ENCODE results near the gene OBI1.
A peak's percentile ranks its signal among the peaks of the same experiment; 100 is the strongest.

The OBI1 gene

DNA sequence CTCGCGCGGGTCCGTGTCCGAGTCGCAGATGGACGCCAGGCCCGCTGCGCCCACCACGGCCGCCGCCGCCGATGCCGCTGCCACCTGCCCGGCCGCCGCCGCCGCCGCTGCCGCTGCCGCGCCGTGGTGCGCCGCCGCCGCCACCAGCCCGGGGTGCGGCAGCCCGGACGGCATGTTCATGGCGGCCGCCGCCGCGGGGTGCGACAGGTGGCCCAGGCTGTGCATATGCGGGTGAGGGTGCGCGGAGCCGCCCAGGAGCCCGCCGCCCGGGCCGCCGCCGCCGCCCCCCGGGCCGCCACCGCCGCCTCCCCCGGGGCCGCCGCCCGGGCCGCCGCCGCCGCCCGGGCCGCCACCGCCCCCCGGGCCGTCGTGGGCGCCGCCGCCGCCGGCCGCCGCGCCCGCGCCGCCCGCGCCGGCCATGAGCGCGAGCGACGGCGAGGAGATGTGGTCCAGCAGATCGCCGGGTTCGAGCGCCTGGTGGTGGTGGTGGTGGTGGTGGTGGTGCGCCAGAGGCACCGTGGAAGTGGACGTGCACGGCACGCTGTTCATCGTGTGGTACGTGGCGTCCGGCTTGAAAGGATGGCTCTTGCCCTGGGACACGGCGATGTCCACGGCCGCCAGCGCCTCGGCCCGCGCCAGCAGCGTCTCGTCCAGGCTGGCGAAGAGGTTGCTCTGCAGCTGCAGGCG lies 56.9 kb downstream of the OBI1 start:
- no peak for DNase-seq

DNA sequence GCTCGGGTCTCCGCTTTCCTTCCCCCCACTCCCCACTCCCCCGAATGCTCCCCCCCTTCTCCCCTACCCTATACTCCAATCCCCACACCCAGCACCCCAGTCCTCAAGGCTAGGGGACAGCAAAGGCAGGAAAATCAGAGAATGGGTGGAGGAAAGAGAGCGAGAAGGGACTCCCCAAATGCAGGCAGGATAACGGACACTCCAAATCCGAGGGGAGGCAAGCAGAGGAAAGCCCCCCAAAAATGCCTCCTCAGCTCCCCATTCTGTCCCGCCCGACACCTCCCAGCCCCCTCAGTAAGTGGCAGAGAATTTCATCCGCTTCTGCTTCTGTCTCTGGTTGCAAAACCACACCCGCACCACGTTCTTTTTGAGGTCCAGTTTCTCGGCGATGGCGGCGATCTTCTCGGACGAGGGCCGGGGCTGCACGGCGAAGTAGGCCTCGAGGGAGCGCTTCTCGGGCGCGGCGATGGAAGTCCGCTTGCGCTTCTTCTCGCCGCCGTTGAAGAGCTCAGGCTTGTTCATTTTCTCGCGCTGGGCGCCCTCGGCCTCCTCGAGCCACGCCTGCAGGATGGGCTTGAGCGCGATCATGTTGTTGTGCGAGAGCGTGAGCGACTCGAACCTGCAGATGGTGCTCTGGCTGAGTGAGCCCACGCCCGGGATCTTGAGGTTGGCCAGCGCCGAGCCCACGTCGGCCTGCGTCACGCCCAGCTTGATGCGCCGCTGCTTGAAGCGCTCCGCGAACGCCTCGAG lies 57.7 kb downstream of the OBI1 start:
- peak; percentile 63 for DNase-seq

DNA sequence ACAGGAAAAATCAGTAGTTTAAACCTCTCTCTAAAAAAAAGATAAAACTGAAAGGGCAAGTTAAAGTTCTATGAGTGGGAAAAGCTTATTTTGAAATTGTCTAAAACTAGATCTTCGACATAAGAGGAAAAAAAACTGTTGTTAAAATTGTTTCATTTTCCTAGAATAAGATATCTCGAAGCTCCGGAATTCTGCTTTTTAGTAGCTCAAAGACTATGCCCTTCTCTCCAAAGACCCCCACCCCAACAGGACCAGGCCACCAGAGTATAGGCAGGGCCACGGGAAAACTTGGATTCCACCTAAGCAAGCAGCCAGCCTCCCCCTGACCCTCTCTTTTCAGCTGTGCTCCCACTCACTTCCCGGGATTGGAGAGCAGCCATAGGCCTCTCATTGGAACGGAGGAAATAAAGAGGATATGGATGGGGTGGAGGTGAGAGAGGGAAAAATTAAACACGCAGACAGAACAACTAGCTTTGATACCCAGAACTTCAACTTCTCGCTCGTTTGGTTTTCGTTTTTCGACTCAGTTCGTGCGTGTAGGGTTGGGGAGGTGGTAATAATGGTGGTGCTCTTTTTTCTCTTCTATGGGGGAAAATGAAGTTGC lies 58.6 kb downstream of the OBI1 start:
- DNase-seq = no peak

DNA sequence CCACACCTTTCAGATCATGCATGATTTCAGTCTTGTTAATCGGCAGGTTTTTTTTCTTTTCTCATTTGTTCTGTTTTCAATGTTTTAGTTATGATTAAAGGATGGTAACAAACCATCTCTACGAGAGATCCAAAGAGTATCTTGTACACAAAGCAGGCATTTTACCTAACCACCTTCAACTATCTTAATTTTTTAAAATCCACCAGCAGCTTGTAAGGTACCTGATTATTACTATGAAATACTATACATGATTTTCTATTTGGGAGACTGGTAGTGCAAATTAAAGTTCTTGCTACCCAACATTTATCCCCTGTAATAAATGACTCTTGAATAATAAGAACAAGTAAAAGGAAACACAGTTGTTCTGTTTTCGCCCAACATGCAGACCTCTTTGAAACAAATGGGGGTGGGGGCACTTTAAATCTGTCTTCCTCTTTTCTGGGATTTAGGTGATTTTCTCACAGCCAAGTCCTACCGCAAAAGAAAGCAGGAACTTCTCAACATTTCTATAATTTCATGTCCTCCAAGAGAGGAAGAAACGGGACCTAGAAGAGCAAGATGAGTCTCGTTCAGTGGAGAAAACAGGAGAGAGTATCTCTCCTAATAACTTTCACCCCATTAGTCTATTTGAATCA lies 59.2 kb downstream of the OBI1 start:
- no peak for DNase-seq

DNA sequence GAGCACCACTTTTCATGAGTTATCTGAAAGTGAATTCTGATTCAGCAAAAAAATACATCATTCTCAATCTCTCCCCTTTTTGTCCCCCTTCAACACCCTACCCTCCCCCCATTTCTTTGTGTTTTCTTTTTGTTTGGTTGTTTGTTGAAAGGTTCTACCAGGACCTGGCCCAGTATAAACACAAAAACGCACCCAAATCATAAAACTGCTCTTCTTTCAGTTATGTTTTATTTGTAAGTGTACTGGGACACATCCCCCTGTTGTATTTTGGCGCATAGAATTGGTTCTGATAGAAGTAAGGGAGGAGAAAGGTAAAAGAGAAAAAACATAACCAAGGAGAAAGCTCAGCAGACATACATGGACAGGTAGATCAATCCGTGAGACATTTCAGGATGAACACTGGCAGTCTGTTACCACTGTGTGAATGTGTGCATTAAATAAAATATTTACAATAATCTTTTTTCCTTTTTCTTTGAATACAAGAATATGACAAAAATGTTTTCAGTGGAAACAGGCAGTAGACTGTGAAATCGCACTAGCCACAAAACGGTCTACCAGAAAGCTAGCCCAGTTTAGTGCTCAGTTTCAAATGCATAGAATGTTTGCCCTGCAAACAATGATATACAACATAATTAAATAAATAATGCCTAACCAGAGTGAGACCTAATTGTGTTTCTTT lies 59.9 kb downstream of the OBI1 start:
- no peak for DNase-seq

DNA sequence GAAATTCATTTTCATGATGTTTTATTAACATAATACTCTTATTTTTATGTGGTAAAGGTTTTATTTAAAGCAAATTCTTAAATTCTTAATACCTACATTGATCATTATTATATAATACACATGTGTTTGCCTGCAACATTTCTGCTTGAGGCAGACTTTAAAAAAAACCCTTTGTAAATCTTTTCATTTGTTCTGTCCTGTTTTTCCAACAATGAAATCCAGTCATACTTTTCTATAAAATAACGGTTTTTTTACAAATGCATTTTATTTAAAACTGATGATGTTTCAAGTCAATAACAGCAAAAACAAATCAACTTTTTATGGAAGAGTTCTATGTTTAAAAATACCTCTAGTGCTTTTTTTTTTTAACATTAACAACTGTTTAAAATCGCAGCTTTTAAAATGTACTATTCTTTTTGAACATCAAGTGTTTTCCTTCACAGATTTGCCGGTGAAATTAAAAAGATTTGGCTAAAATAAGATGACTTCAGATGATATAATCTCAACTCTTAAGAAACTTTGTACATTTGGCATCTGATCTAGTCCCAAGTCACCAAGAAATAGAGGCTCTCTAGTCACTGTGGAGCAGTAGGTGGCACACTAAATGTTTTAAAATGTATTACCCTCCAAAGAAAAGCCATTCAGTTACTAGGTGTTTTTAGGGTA lies 60.7 kb downstream of the OBI1 start:
- no peak for DNase-seq

DNA sequence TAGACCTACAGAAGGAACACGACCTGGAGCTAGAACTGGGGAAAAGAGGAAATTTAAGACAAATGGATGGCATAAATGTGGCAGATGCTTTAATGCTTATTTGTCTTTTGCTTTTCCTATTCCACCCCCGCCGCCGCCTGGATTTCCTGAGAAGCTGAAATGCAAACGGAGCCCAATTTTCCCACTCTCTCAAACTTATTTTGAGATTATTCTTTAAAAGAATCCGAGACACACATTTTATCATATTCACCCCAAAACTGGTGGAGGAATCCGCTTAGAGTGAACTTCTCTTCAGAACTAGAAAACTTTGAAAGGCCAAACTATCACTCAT lies 61.4 kb downstream of the OBI1 start:
- no peak for DNase-seq

DNA sequence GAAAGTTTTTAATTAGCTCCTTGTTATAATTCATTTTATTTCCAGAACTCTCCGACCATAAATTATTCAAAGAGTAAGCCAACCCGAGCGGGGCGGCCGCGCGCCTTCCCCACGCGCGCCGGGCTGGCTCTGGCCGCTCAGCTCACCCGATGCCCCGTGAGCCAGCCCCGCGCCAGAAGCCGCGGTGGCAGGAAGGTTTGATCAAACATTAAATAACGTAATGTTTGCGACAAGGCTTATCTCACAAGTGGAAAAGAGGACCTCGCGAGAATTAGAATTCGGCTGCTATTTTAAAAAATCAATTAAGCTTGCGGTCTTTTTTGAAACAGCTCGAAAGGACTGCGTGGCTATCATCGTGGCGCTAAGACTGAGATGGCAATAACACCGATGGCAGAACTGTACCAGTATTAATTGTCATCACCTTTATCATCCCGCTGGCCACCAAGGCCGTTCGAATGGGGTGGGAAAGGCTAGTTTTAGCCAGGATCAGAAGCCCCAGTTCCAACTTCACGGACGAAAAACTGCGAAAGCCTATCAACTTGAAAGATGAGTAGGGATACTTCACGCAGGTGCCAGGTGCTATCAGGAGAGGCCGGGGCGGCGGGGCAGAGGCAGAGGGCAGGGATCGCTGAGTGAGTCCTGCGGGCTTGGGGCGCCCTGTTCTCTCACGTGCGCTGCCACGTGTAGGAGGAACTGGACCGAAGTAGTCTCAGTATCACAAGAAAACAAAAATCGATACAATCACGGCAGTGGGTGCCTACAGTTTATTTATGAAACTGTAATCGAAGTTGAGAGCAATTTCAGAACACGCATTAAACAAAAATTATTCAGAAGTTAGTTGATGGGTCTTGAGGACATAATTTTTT lies 62.0 kb downstream of the OBI1 start:
- no peak for DNase-seq

DNA sequence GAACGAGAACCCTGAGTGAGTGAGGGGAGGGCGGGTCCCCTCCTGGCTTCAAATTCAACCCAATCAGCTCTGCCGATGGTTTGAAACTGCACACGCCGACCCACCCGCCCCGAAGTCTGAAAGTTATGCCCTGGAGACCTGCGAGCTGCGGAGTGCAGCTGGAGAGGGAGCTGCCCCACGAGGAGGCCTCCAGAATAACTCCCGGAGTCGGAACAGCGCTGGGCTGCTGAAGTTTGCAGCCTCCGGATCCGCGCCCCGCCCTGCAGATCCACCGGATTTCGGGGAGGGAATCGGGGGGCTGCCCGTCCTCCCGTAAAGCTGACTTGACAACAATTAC lies 62.6 kb downstream of the OBI1 start:
- no peak for DNase-seq

DNA sequence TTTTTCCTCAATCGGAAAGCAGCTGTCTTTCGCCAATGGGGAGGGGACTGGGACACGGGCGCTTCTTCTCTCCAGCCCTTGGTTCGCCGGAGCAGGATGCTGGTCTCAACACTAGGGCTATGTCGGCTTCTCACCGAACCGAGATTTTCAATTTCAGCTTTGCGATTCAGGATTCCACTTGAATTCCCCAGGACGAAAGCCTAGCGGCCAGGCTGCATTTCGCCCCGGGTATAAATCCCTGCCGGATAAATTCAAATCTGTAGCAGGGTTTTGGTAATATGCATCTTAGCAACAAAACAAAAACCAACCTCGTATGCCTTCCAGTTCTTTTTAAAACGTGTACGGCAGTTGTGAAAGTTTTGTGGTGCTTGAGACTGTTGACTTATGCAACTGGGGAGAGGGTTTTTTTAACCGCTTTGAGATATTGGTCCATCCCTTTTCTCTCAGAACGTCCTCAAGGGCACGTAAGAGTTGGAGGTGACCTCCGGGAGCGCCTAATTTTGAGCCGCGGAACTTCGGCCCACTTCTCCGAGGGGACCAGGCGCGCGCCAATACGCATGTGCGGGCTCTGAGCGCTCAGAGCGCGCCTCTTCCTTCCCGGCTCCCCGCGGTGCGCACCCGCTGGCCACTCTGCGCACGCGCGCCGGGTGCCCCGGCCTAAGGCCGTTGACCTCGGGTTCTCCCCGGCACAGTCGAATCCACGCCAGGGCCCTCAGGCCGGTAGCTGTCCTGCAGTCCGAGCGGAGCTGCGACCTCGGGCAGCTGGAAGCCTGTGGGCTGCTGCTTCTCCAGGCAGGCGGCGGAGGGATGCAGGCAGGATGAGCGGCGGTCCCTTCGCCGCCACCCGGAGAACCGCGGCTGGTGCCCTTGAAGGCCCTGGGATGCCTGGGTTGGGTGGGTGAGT lies 63.2 kb downstream of the OBI1 start:
- DNase-seq = peak; percentile 49

DNA sequence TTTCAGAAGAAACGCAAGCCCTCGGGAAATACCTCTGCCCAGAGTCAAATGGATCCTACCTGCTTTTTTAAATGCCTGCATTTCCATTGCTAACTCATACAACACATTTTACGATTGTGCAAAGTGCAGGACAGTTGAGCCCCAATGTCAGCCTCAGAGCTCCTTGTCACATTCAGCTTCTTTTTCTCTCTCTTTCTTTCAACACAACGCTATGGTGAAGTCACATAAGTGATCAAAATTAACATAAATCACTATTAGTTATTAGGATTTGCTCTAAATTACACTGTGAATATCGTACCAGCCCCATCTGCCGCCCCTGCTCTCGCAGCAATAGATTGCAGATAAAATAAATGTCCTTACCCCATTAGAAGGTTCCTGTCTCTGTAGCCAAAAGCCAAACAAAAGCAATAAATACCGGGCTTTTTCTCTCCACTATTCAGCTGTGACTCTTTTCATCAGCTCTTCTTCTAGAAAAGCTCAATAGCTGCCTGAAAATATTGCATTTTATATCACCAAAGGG lies 64.4 kb downstream of the OBI1 start:
- no peak for DNase-seq

DNA sequence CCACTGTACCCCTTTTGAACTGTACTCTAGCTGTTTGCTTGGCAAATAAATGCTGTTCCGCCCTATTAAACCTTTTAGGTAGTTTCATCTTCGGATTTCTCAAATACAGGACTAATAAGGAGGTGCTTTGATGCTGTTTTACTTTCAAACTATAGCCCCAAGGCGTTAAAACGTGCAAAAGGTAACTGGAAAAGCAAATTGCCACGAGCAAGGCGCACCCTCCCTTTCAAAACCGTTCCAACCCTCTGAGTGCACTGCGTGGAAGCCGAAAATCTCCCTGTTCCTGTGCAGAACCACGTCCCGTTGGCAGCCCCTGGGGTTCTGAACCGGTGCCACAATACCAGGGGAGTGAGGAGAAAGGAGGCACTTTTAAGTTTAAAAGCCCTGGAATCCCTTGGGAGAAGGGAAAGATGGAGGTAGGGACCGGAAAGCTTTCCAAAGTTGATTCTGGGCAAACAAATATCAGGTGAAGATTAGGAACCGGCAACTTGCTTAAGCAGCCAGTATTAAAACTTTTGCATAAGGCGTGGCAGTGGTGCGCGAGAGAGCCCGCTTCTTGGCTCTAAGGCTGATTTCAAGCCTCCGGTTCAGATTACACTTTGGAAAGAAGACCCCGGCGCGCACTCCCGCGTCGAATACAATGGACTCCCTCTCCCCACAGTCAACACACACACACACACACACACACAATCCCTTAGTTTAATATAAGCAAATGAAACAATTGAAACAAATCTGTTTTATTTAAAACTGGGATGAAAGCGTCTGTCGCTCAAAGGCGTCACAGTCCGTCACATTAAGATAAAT lies 65.1 kb downstream of the OBI1 start:
- DNase-seq = no peak

DNA sequence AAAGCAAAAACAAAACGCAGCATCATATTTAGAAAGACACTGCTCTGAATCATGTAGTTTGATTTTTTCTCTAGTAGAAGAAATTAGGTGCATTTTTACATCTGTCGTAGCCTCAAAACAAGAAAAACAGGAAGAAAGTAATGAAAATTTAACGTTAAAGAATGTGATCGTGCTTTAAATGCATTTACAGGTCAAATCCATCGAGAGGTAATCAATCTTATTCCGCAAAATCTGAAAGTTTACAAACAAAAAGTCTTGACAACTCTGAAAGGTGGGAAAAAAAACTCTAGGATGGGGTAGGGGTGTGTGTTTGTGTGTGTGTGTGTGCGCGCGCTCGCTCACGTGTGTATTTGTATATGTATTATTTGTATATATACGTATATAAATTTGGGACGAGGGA lies 65.8 kb downstream of the OBI1 start:
- no peak for DNase-seq

DNA sequence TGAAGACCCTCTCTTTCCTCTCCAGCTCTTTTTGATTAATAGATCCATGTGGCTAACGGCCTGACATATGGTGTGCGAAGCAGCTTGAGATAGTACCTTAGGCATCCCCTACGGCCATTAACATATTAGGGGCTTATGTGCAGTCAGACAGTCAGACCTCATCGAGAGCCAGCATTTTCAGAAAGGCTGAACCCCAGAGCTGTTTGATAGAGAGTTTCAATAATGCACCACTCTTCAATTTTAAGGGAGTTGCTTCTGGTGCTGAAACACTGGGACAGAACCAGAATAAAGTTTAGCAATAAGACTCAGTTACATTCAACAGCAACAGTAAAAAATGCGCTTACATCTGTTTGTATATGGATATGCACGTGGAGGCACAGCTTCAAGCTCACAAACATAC lies 66.4 kb downstream of the OBI1 start:
- no peak for DNase-seq

DNA sequence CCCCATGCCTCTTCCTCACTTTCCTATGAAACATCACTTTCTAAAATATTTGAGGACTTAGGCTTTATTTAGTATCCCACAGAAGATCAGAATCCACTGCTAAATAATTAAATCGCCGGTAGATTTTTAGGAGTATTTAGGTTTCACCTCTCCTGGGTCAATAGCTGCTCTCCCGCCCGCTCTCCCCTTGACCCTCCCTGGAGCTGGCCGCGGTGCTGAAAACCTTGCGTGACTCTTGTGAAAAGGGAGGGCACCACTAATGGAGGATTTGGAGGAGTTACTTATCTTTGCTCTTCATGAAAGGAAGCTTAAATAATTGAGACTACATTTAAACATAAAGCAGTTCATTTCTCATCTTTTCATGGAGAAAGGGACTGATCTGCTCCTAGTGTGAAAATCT lies 69.7 kb downstream of the OBI1 start:
- peak; percentile 82 for DNase-seq

DNA sequence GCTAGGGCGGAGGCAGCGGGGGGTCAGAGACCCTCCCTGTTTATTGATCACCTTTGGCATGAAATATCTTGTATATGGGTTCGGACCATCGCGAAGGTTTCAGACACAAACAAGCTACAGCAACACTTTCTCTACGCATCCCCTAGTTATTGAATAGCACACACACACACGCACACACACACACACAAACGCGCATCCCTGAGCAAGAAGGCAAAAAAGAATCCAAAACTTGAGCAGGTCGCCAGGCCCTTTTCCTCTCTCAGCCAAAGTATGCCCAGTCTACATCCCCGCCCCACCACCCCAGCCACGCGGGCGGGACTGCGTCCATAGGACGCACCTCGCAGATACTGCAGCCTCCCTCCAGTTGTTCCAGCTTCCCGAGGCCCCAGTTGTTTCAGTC lies 71.6 kb downstream of the OBI1 start:
- DNase-seq = no peak

DNA sequence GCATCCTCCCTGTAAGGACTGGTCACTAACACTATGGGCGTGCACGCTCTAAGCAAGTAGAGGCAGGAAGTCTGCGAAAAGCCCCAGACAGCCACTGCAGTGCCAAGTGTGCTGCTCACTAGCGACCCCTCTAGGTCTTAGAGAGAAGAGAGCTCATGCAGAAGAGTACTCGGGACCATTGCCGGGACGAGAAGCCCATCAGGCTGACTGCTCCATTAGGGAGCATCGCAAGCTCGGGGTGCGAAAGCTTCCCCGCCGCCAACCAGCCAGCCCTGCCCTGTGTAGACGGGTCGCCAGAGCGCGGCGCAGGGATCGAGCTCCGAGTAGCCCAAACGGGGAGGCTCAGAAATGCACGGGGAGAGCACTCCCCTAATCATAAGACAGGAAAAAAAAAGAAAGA lies 72.2 kb downstream of the OBI1 start:
- no peak for DNase-seq

DNA sequence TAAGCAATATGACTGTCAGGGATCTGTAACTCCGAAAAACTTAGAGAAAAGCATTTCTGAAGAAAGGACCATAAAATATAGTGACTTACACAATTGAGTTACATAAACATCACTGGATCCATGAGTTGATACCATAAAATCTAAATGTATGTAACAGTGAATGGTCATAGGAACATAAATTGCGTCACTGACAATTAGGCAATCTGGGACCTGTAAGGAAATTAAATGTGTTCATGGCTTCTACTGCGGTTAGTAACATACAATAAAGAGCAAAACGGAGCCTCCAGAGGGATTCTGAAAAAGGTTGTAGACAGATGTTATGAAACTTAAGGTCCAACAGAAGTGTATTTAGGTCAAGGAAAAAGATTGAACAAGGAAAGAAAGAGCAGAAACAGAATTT lies 82.7 kb downstream of the OBI1 start:
- DNase-seq = no peak

DNA sequence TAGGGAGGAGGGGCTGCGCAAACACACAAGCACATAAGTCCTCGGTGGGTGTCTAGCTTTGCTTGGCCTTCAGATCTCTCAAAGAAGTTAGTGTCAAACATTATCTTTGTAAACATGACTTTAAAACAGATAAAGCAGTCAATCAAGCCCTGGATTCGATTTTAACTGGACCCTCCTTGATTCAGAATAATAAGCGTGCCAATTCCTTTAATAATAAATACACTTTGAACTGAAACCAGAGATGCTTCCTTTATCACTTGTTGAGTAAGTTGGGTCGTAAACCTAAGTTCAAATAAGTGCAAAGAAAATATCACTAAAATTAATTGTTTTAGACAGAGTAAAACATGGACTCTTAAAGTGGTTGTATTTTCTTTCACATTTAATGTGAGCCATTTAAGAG lies 86.5 kb downstream of the OBI1 start:
- no peak for DNase-seq

DNA sequence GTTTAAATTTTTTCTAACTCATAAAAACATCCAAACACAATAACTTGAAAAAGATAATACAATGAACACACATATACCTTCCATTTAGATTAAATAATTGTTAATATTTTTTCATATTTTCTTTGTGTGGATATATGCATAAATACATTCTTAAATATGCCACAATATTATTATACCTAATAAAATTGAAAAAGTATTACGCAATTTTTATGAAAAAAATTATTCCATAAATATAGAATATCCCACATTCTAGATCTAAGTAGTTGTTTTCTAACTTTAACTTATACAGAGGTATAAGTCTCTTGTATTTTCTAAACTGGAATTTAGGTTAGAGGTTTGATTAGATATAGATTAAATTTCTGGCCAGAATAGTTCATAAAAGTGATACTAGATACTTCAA lies 89.9 kb downstream of the OBI1 start:
- DNase-seq = no peak

All from hematopoietic multipotent progenitor cell treated with erythropoietin and hydrocortisone succinate and interleukin-3 and kit ligand, for 4 days (in vitro differentiated cells).